Suprapubic skin (tissue), 4 donors: ENCODE measurements around the gene SLC47A2. TPM values are rescaled to one million over a fixed set of nuclear protein-coding genes. Genes with fewer than 3 reads are reported as not detected.

Experiments used
- DNase-seq, 2 donors: peaks; one replicate each; pipeline ENCODE4 v3.0.0-alpha.2; 2019; ENCODE audit warnings: low spot score in 2 of 2
- H3K27ac ChIP-seq: fragments of 200-600 bp; sonication (generic); one replicate; pipeline ENCODE4 v1.5.1; 2019
- H3K27me3 ChIP-seq: fragments of 200-600 bp; sonication (generic); one replicate; pipeline ENCODE4 v1.5.1; 2019
- H3K36me3 ChIP-seq: fragments of 200-600 bp; sonication (generic); one replicate; pipeline ENCODE4 v1.5.1; 2019
- H3K4me1 ChIP-seq: fragments of 200-600 bp; sonication (generic); one replicate; pipeline ENCODE4 v1.5.1; 2019
- H3K4me3 ChIP-seq: fragments of 200-600 bp; sonication (generic); one replicate; pipeline ENCODE4 v1.5.1; 2019; ENCODE audit warnings: mild to moderate bottlenecking
- H3K9me3 ChIP-seq: fragments of 200-600 bp; sonication (generic); one replicate; pipeline ENCODE4 v1.5.1; 2019
- EP300 ChIP-seq: sonication (generic); formaldehyde crosslinking; IDR thresholded peaks from one replicate; pipeline ENCODE4 v1.6.1; 2017; ENCODE audit warnings: antibody characterized with exemption
- POLR2A ChIP-seq, 2 donors: fragments of 450-650 bp; IDR thresholded peaks; one replicate each; pipeline ENCODE4 v1.6.1; 2017; ENCODE audit warnings: antibody characterized with exemption in 2 of 2, mild to moderate bottlenecking in 2 of 2, moderate library complexity in 2 of 2
- POLR2AphosphoS5 ChIP-seq, 3 donors: sonication (generic); formaldehyde crosslinking; IDR thresholded peaks; one replicate each; pipeline ENCODE4 v1.6.1; 2017; ENCODE audit warnings: antibody characterized with exemption in 3 of 3
- WGBS: methylation state at CpG from one replicate; pipeline ENCODE4 v1.1.5; 2018; 5-methylcytosine and 5-hydroxymethylcytosine counted together
- total RNA-seq, 4 donors: library from RNA; depleted of rRNA; stranded (reverse); fragments of >200 nt; gene quantifications; one replicate each; pipeline ENCODE4 v1.1.0, GENCODE V29; 2016
- TF ChIP-seq, protein P1 (sequence below), 2 donors: fragments of 200-600 bp in 1 of 2; fragments of 450-650 bp in 1 of 2; sonication (generic) in 1 of 2; IDR thresholded peaks; one replicate each; pipeline ENCODE4 v1.5.1; 2016 to 2019; ENCODE audit warnings: antibody characterized with exemption in 2 of 2, mild to moderate bottlenecking in 1 of 2, moderate library complexity in 1 of 2

Gene SLC47A2
- total RNA-seq, 4 donors from 2014 or later = 0.96 to 7.9 (median 2.5) TPM; not detected in 1

GRCh38 chr17:19725486-19725885, 9.1 kb upstream of the SLC47A2 start:
- peak overlapping the region; percentile 95 for H3K27ac ChIP-seq
- DNase-seq = no peak
- TF ChIP-seq, protein P1, sequence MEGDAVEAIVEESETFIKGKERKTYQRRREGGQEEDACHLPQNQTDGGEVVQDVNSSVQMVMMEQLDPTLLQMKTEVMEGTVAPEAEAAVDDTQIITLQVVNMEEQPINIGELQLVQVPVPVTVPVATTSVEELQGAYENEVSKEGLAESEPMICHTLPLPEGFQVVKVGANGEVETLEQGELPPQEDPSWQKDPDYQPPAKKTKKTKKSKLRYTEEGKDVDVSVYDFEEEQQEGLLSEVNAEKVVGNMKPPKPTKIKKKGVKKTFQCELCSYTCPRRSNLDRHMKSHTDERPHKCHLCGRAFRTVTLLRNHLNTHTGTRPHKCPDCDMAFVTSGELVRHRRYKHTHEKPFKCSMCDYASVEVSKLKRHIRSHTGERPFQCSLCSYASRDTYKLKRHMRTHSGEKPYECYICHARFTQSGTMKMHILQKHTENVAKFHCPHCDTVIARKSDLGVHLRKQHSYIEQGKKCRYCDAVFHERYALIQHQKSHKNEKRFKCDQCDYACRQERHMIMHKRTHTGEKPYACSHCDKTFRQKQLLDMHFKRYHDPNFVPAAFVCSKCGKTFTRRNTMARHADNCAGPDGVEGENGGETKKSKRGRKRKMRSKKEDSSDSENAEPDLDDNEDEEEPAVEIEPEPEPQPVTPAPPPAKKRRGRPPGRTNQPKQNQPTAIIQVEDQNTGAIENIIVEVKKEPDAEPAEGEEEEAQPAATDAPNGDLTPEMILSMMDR (IDR thresholded peaks at IDR 0.05) = no peak
- TF ChIP-seq POLR2A (IDR thresholded peaks at IDR 0.05) = no peak
- no peak for TF ChIP-seq EP300
- no peak for TF ChIP-seq POLR2AphosphoS5 (IDR thresholded peaks at IDR 0.05)
- no peaks in the 10 kb centered on the region for H3K36me3 ChIP-seq
- peaks cover 76% of the 10 kb centered on the region for H3K4me1 ChIP-seq
- no peaks in the 10 kb centered on the region for H3K9me3 ChIP-seq
- WGBS = 84% methylated on average over 5 of the region's 5 CpGs
- H3K27me3 ChIP-seq = no peaks in the 10 kb centered on the region
- no peak overlapping the region for H3K4me3 ChIP-seq

- peak overlapping the region; percentile 39 for H3K4me3 ChIP-seq
- H3K27ac ChIP-seq = peak overlapping the region; percentile 95
- H3K27me3 ChIP-seq = no peaks in the 10 kb centered on the region
Observed at GRCh38 chr17:19724501-19725420, 8.4 kb upstream of the SLC47A2 start.

DNA sequence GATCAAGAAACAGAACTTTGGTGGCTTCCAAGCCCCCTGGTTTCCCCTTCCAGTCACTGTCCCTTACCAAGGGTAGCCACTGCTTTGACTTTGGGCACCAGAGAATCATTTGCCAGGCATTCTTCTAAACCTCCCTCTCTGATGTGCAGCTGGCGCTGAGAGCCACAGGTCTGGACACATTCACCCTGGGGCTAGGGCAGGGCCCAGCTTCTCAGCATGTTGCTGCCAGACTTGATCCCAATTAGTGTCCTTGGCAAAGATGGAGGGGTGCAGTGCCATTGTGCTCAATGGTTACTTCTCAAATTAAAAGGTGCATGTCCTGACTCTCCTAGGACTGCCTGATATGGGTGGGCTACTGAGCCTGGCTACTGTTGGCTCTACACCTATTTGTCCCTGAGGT, 7.6 kb upstream of the SLC47A2 start:
- Histone ChIP-seq H3K4me3 (peak overlapping the region; percentile 39), H3K27me3 (no peaks in the 10 kb centered on the region), H3K36me3 (no peaks in the 10 kb centered on the region), H3K4me1 (peaks cover 80% of the 10 kb centered on the region), H3K27ac (peak overlapping the region; percentile 95), H3K9me3 (no peaks in the 10 kb centered on the region)
- WGBS = 67% methylated on average over 1 of the region's 1 CpG
- TF ChIP-seq POLR2AphosphoS5 (IDR thresholded peaks at IDR 0.05) = peak in 1 of 3 donors; percentile 76
- TF ChIP-seq, protein P1 (IDR thresholded peaks at IDR 0.05) = no peak
- TF ChIP-seq EP300 = no peak
- no peak for TF ChIP-seq POLR2A (IDR thresholded peaks at IDR 0.05)
- DNase-seq = peak in 1 of 2 donors; percentile 83

More at GRCh38 chr17:19724501-19725420, 8.4 kb upstream of the SLC47A2 start:
- 31% methylated on average over 20 of the region's 55 CpGs for WGBS
- peak; percentile 87 to 89 for DNase-seq
- TF ChIP-seq, protein P1 (IDR thresholded peaks at IDR 0.05) = no peak
- TF ChIP-seq POLR2A (IDR thresholded peaks at IDR 0.05) (no peak), POLR2AphosphoS5 (IDR thresholded peaks at IDR 0.05) (no peak), EP300 (no peak)
- H3K4me1 ChIP-seq = peaks cover 79% of the 10 kb centered on the region
- no peaks in the 10 kb centered on the region for H3K9me3 ChIP-seq
- H3K36me3 ChIP-seq = no peaks in the 10 kb centered on the region

GRCh38 chr17:19720631-19721426, 4.4 kb upstream of the SLC47A2 start:
- TF ChIP-seq POLR2AphosphoS5 (IDR thresholded peaks at IDR 0.05) (no peak), POLR2A (IDR thresholded peaks at IDR 0.05) (no peak), EP300 (no peak)
- TF ChIP-seq, protein P1 (IDR thresholded peaks at IDR 0.05) = no peak
- Histone ChIP-seq H3K27me3 (no peaks in the 10 kb centered on the region), H3K36me3 (no peaks in the 10 kb centered on the region), H3K27ac (no peak overlapping the region), H3K4me3 (no peak overlapping the region), H3K9me3 (no peaks in the 10 kb centered on the region), H3K4me1 (peaks cover 76% of the 10 kb centered on the region)
- DNase-seq = no peak
- 57% methylated on average over 9 of the region's 9 CpGs for WGBS

DNA sequence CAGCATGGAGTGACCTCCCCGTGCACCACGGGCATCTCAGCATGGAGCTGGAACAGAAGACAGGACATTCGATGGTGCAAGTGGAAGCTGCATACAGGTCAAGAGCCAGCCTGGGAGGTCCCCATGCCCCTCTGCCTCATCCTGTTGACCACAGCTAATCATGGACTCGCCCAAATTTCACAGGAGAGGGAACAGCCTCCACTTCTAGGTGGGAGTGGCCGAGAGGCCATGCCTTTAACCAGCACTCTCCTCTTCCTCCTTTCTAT, 3.8 kb upstream of the SLC47A2 start:
- Histone ChIP-seq H3K4me1 (peaks cover 69% of the 10 kb centered on the region), H3K4me3 (no peak overlapping the region), H3K27ac (no peak overlapping the region), H3K9me3 (no peaks in the 10 kb centered on the region), H3K27me3 (no peaks in the 10 kb centered on the region), H3K36me3 (no peaks in the 10 kb centered on the region)
- 63% methylated on average over 2 of the region's 5 CpGs for WGBS
- TF ChIP-seq, protein P1 (IDR thresholded peaks at IDR 0.05) = no peak
- TF ChIP-seq POLR2AphosphoS5 (IDR thresholded peaks at IDR 0.05) (no peak), POLR2A (IDR thresholded peaks at IDR 0.05) (no peak), EP300 (no peak)
- DNase-seq = no peak
